ENCODE measurements around the gene PLXNC1.

DNA sequence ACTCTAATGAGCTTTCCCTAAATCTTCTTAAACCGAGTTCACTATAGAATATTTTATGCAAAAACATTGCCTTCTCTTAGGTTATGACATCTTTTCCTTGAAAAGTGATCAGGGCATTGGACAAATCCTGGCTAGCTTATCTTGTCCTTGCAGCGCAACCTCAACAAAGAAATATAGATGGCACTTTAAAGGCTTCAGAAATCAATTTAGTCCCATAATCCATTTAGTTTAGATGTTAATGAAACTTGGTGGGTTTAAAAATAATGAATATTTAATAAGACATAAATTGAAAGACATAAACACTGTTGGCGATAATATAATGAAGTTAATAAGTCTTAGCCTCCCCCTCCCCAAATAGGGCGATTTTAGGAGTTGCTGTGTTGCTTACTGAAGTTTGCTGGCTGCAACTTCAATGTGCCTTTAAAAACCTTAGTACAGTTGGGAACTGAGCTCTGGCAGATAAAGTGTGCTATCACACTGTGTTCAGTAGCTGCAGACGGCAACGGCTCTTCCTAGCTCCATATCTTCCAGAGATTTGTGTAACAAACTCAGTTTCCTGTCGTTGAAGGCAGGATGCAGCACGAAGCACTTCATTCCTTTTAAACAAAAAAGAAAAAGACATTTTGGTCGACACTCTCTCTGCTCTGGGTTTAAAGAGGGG lies 19.5 kb downstream of the PLXNC1 start:
- TF ChIP-seq, protein P1, sequence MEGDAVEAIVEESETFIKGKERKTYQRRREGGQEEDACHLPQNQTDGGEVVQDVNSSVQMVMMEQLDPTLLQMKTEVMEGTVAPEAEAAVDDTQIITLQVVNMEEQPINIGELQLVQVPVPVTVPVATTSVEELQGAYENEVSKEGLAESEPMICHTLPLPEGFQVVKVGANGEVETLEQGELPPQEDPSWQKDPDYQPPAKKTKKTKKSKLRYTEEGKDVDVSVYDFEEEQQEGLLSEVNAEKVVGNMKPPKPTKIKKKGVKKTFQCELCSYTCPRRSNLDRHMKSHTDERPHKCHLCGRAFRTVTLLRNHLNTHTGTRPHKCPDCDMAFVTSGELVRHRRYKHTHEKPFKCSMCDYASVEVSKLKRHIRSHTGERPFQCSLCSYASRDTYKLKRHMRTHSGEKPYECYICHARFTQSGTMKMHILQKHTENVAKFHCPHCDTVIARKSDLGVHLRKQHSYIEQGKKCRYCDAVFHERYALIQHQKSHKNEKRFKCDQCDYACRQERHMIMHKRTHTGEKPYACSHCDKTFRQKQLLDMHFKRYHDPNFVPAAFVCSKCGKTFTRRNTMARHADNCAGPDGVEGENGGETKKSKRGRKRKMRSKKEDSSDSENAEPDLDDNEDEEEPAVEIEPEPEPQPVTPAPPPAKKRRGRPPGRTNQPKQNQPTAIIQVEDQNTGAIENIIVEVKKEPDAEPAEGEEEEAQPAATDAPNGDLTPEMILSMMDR (IDR thresholded peaks at IDR 0.05): no peak
- TF ChIP-seq EP300 (IDR thresholded peaks at IDR 0.05) (no peak), POLR2A (IDR thresholded peaks at IDR 0.05) (no peak)
